ENCODE measurements around the gene CD82. TPM values are rescaled to one million over a fixed set of nuclear protein-coding genes. Genes with fewer than 3 reads are reported as not detected.

The CD82 gene
- total RNA-seq, 2 donors from 2014 or later, result 15.4 to 23.4 TPM

GRCh38 chr11:44608991-44609782, 43.7 kb downstream of the CD82 start:
- ATAC-seq (ENCODE audit: insufficient number of reproducible peaks, low FRiP score, low read depth), result no peak
- Histone ChIP-seq H3K9me3 (no peaks in the 10 kb centered on the region), H3K4me1 (ENCODE audit: control insufficient read depth in 1 of 2, low read depth in 2 of 2) (peaks cover 51 to 79% of the 10 kb centered on the region in 2 donors), H3K4me3 (no peak overlapping the region), H3K27me3 (replicated peaks; ENCODE audit: insufficient read depth) (no peaks in the 10 kb centered on the region), H3K27ac (peak overlapping the region; percentile 59 to 66), H3K36me3 (no peaks in the 10 kb centered on the region)
- DNase-seq (ENCODE audit: low spot score), result no peak
- no peak for TF ChIP-seq CTCF (IDR thresholded peaks at IDR 0.05)

- Histone ChIP-seq H3K4me3 (no peak overlapping the region), H3K4me1 (ENCODE audit: control insufficient read depth in 1 of 2, low read depth in 2 of 2) (peaks cover 45 to 79% of the 10 kb centered on the region in 2 donors), H3K36me3 (no peaks in the 10 kb centered on the region), H3K27ac (no peak overlapping the region), H3K27me3 (replicated peaks; ENCODE audit: insufficient read depth) (no peaks in the 10 kb centered on the region), H3K9me3 (no peaks in the 10 kb centered on the region)
- no peak for TF ChIP-seq CTCF (IDR thresholded peaks at IDR 0.05)
- ATAC-seq (ENCODE audit: insufficient number of reproducible peaks, low FRiP score, low read depth) (no peak), DNase-seq (ENCODE audit: low spot score) (no peak)
Observed at GRCh38 chr11:44609783-44610155, 44.3 kb downstream of the CD82 start.

GRCh38 chr11:44610186-44610955, 44.9 kb downstream of the CD82 start:
- Histone ChIP-seq H3K4me1 (ENCODE audit: control insufficient read depth in 1 of 2, low read depth in 2 of 2) (peaks cover 41 to 74% of the 10 kb centered on the region in 2 donors), H3K27me3 (replicated peaks; ENCODE audit: insufficient read depth) (no peaks in the 10 kb centered on the region), H3K4me3 (no peak overlapping the region), H3K9me3 (no peaks in the 10 kb centered on the region), H3K36me3 (no peaks in the 10 kb centered on the region), H3K27ac (no peak overlapping the region)
- DNase-seq (ENCODE audit: low spot score), result no peak
- ATAC-seq (ENCODE audit: insufficient number of reproducible peaks, low FRiP score, low read depth), result no peak
- no peak for TF ChIP-seq CTCF (IDR thresholded peaks at IDR 0.05)

GRCh38 chr11:44611088-44611487, 45.6 kb downstream of the CD82 start:
- Histone ChIP-seq H3K4me1 (ENCODE audit: control insufficient read depth in 1 of 2, low read depth in 2 of 2) (peaks cover 41 to 72% of the 10 kb centered on the region in 2 donors), H3K9me3 (no peaks in the 10 kb centered on the region), H3K36me3 (no peaks in the 10 kb centered on the region), H3K27me3 (replicated peaks; ENCODE audit: insufficient read depth) (no peaks in the 10 kb centered on the region), H3K27ac (peak overlapping the region; percentile 39), H3K4me3 (no peak overlapping the region)
- no peak for ATAC-seq (ENCODE audit: insufficient number of reproducible peaks, low FRiP score, low read depth)
- TF ChIP-seq CTCF (IDR thresholded peaks at IDR 0.05), result no peak
- no peak for DNase-seq (ENCODE audit: low spot score)

GRCh38 chr11:44611687-44612434, 46.4 kb downstream of the CD82 start:
- no peaks in the 10 kb centered on the region for H3K27me3 ChIP-seq (replicated peaks; ENCODE audit: insufficient read depth)
- DNase-seq (ENCODE audit: low spot score), result no peak
- no peaks in the 10 kb centered on the region for H3K9me3 ChIP-seq
- H3K36me3 ChIP-seq, result no peaks in the 10 kb centered on the region
- no peak overlapping the region for H3K4me3 ChIP-seq
- peak overlapping the region in 1 of 2 donors; percentile 39 for H3K27ac ChIP-seq
- H3K4me1 ChIP-seq (ENCODE audit: control insufficient read depth in 1 of 2, low read depth in 2 of 2), result peaks cover 37 to 73% of the 10 kb centered on the region in 2 donors
- ATAC-seq (ENCODE audit: insufficient number of reproducible peaks, low FRiP score, low read depth), result no peak
- no peak for TF ChIP-seq CTCF (IDR thresholded peaks at IDR 0.05)

Data from thoracic aorta (tissue), 2 donors.